ENCODE data around the gene IFNAR1.

Gene IFNAR1

GRCh38 chr21:33300701-33301631 lies 23.8 kb upstream of the IFNAR1 start:
- H3K27ac ChIP-seq (replicated peaks), result peak overlapping the region; percentile 68
- DNase-seq (ENCODE audit: low read depth in 1 of 2, low spot score in 1 of 2), result peak in 1 of 2 experiments; percentile 87
- no peak overlapping the region for H3K4me3 ChIP-seq (replicated peaks; ENCODE audit: insufficient read depth, low read length)
- TF ChIP-seq POLR2AphosphoS5 (IDR thresholded peaks at IDR 0.05; ENCODE audit: low read depth) (peak; percentile 26; the same call in 1 of the 2 replicates), SPI1 (IDR thresholded peaks at IDR 0.05; ENCODE audit: borderline replicate concordance, low read depth) (peak; percentile 38; the same call in 1 of the 2 replicates), REST (IDR thresholded peaks at IDR 0.05; ENCODE audit: insufficient replicate concordance, low read depth) (no peak)
- H3K27me3 ChIP-seq (ENCODE audit: insufficient read depth, poor library complexity, severe bottlenecking), result no peaks in the 10 kb centered on the region

- H3K27me3 ChIP-seq (ENCODE audit: insufficient read depth, poor library complexity, severe bottlenecking), result no peaks in the 10 kb centered on the region
- TF ChIP-seq CTCF (IDR thresholded peaks at IDR 0.05; ENCODE audit: insufficient read depth, low read length), result no peak
- TF ChIP-seq GABPA (IDR thresholded peaks at IDR 0.05; ENCODE audit: low read depth), result no peak
- TF ChIP-seq REST (IDR thresholded peaks at IDR 0.05; ENCODE audit: insufficient replicate concordance, low read depth), result no peak
- TF ChIP-seq SPI1 (IDR thresholded peaks at IDR 0.05; ENCODE audit: borderline replicate concordance, low read depth), result no peak
- TF ChIP-seq POLR2AphosphoS5 (IDR thresholded peaks at IDR 0.05; ENCODE audit: low read depth), result no peak
- DNase-seq (ENCODE audit: low read depth in 1 of 2, low spot score in 1 of 2), result no peak
- peak overlapping the region; percentile 68 for H3K27ac ChIP-seq (replicated peaks)
- no peak overlapping the region for H3K4me3 ChIP-seq (replicated peaks; ENCODE audit: insufficient read depth, low read length)
These were observed 23.2 kb upstream of the IFNAR1 start for GRCh38 chr21:33301632-33302002.

- H3K4me3 ChIP-seq (replicated peaks; ENCODE audit: insufficient read depth, low read length), result no peak overlapping the region
- TF ChIP-seq REST (IDR thresholded peaks at IDR 0.05; ENCODE audit: insufficient replicate concordance, low read depth) (no peak), SPI1 (IDR thresholded peaks at IDR 0.05; ENCODE audit: borderline replicate concordance, low read depth) (no peak), GABPA (IDR thresholded peaks at IDR 0.05; ENCODE audit: low read depth) (no peak), POLR2AphosphoS5 (IDR thresholded peaks at IDR 0.05; ENCODE audit: low read depth) (no peak), CTCF (IDR thresholded peaks at IDR 0.05; ENCODE audit: insufficient read depth, low read length) (no peak)
- DNase-seq (ENCODE audit: low read depth in 1 of 2, low spot score in 1 of 2), result no peak
- no peaks in the 10 kb centered on the region for H3K27me3 ChIP-seq (ENCODE audit: insufficient read depth, poor library complexity, severe bottlenecking)
- H3K27ac ChIP-seq (replicated peaks), result peak overlapping the region; percentile 68
These were observed 22.7 kb upstream of the IFNAR1 start for GRCh38 chr21:33302055-33302454.

Data from HL-60 (cell line).